DOHH2 (cell line): ENCODE data around the gene TMTC1.

Source experiments
- CTCF ChIP-seq: fragments of 200-600 bp; sonication (generic); IDR thresholded peaks from one replicate; pipeline ENCODE4 v1.5.1; 2014; ENCODE audit warnings: antibody characterized with exemption, mild to moderate bottlenecking, low read depth, low read length; ENCODE audit not compliant: poor library complexity, severe bottlenecking
- EZH2phosphoT487 ChIP-seq: fragments of 200-600 bp; sonication (generic); IDR thresholded peaks from 2 replicates; pipeline ENCODE4 v1.6.1; 2017; ENCODE audit warnings: borderline replicate concordance, mild to moderate bottlenecking, antibody characterized with exemption, low read length, moderate library complexity, mixed read lengths

- TF ChIP-seq CTCF (no peak), EZH2phosphoT487 (no peak)
Observed at GRCh38 chr12:29706311-29706710, 77.4 kb downstream of the TMTC1 start.
